K562 (cell line): ENCODE data around the gene PRAC1. TPM values are rescaled to one million over a fixed set of nuclear protein-coding genes. Genes with fewer than 3 reads are reported as not detected.
A peak's percentile ranks its signal among the peaks of the same experiment; 100 is the strongest.

Source experiments
- FOXA1 ChIP-seq: fragments of 450-650 bp; IDR thresholded peaks from 2 replicates; pipeline ENCODE4 v1.6.1; 2016; ENCODE audit warnings: mild to moderate bottlenecking, borderline replicate concordance
- GATAD2B ChIP-seq: fragments of 450-650 bp; IDR thresholded peaks from 2 replicates; pipeline ENCODE4 v1.6.1; 2017; ENCODE audit warnings: mild to moderate bottlenecking, borderline replicate concordance
- HEY1 ChIP-seq: fragments of 250-450 bp; sonication (Bioruptor Pico); IDR thresholded peaks from 2 replicates; pipeline ENCODE4 v1.5.0; 2020; ENCODE audit warnings: mild to moderate bottlenecking, moderate library complexity, borderline replicate concordance
- IFI16 ChIP-seq: fragments of 250-450 bp; sonication (Bioruptor Pico); IDR thresholded peaks from 2 replicates; pipeline ENCODE4 v2.1.2; 2022; ENCODE audit warnings: mild to moderate bottlenecking, inconsistent platforms
- KDM4B ChIP-seq, 2 experiments: fragments of 450-650 bp in 1 of 2; sonication (generic) in 1 of 2; IDR thresholded peaks; 2 replicates each; pipeline ENCODE4 v1.6.1; 2016 to 2017; ENCODE audit warnings: borderline replicate concordance in 2 of 2, antibody characterized with exemption in 1 of 2, low read depth in 1 of 2, mild to moderate bottlenecking in 1 of 2
- POLR2G ChIP-seq: fragments of 200-400 bp; formaldehyde crosslinking; IDR thresholded peaks from 2 replicates; pipeline ENCODE4 v1.6.1; 2017; ENCODE audit warnings: low read depth, mild to moderate bottlenecking, antibody characterized with exemption, low read length, moderate library complexity
- PURB ChIP-seq: sonication (generic); formaldehyde crosslinking; IDR thresholded peaks from 2 replicates; pipeline ENCODE4 v1.9.0; 2021; ENCODE audit warnings: low read depth, mild to moderate bottlenecking, missing genetic modification reagents
- RAD51 ChIP-seq: fragments of 450-650 bp; IDR thresholded peaks from 2 replicates; pipeline ENCODE4 v1.7.1; 2016; ENCODE audit warnings: low read depth, mild to moderate bottlenecking, borderline replicate concordance
- RBM34 ChIP-seq: fragments of 200-400 bp; formaldehyde crosslinking; IDR thresholded peaks from 2 replicates; pipeline ENCODE4 v1.6.1; 2018; ENCODE audit warnings: low read length, borderline replicate concordance; ENCODE audit not compliant: insufficient read depth
- SMC3 ChIP-seq: conservative IDR thresholded peaks from 2 replicates; pipeline ENCODE4 v1.6.1; 2011; ENCODE audit warnings: low read depth, low read length, improper control_type of control experiment; ENCODE audit not compliant: insufficient read depth
- ZNF146 ChIP-seq: IDR thresholded peaks from one replicate; pipeline ENCODE4 v1.6.1; 2018; ENCODE audit warnings: missing compliant biosample characterization; ENCODE audit not compliant: unreplicated experiment
- ZNF764 ChIP-seq: fragments of 250-450 bp; sonication (Bioruptor Pico); IDR thresholded peaks from 2 replicates; pipeline ENCODE4 v1.4.0; 2020; ENCODE audit warnings: low read depth, mild to moderate bottlenecking, moderate library complexity
- polyA plus RNA-seq, 8 experiments: library from polyadenylated mRNA; depleted of rRNA in 4 of 8; stranded (reverse) in 5 of 8; unstranded in 3 of 8; fragments of >200 nt; fragmentation: Nextera tagmentation in 2 of 8; fragmentation: Illumina TruSeq in 1 of 8; extraction: Ambion mirVana in 2 of 8; extraction: Trizol in 1 of 8; gene quantifications; 2 replicates each; pipeline versions ENCODE4 v1.2.1 to v1.2.3, GENCODE V29; 2011 to 2014; ENCODE audit warnings: inconsistent platforms in 1 of 8, missing spikeins in 1 of 8
- total RNA-seq, 7 experiments: library from RNA; depleted of rRNA in 6 of 7; stranded (reverse); fragments of >200 nt in 6 of 7; fragmentation: Illumina TruSeq in 2 of 7; extraction: Trizol in 2 of 7; gene quantifications; 2 replicates each; pipeline versions ENCODE4 v1.2.1 to v1.2.3, GENCODE V29; 2011 to 2021; ENCODE audit warnings: low replicate concordance in 1 of 7
- TF ChIP-seq, protein P1 (sequence below): sonication (generic); formaldehyde crosslinking; IDR thresholded peaks from 2 replicates; pipeline ENCODE4 v1.8.0; 2022; ENCODE audit warnings: missing genetic modification reagents, mild to moderate bottlenecking, moderate library complexity, borderline replicate concordance
- TF ChIP-seq, protein P2 (sequence below): fragments of 250-450 bp; sonication (Bioruptor Pico); IDR thresholded peaks from 2 replicates; pipeline ENCODE4 v1.5.0; 2021
- TF ChIP-seq, protein P3 (sequence below), 3 experiments: fragments of 200-800 bp in 1 of 3; sonication (Bioruptor generic) in 1 of 3; sonication (generic) in 1 of 3; formaldehyde crosslinking in 1 of 3; IDR thresholded peaks; 2 replicates each; pipeline versions ENCODE4 v1.6.1 to v1.8.0; 2016 to 2022; ENCODE audit warnings: mild to moderate bottlenecking in 2 of 3, missing compliant biosample characterization in 2 of 3, missing genetic modification characterization in 2 of 3, missing genetic modification reagents in 1 of 3
- TF ChIP-seq, protein P4 (sequence below): fragments of 250-450 bp; sonication (Bioruptor Pico); IDR thresholded peaks from 2 replicates; pipeline ENCODE4 v1.4.0; 2020; ENCODE audit warnings: borderline replicate concordance
- TF ChIP-seq, protein P5 (sequence below): sonication (generic); formaldehyde crosslinking; IDR thresholded peaks from 2 replicates; pipeline ENCODE4 v1.9.0; 2022; ENCODE audit warnings: mild to moderate bottlenecking, missing genetic modification reagents
- TF ChIP-seq, protein P6 (sequence below): fragments of 250-450 bp; sonication (Bioruptor Pico); IDR thresholded peaks from 2 replicates; pipeline ENCODE4 v1.9.0; 2021; ENCODE audit warnings: mild to moderate bottlenecking, inconsistent platforms

Gene PRAC1
- total and polyA plus RNA-seq, 9 of the 15 experiments (the other 6 are each of a cell fraction or from before 2014, with no cell fraction given): not detected

DNA sequence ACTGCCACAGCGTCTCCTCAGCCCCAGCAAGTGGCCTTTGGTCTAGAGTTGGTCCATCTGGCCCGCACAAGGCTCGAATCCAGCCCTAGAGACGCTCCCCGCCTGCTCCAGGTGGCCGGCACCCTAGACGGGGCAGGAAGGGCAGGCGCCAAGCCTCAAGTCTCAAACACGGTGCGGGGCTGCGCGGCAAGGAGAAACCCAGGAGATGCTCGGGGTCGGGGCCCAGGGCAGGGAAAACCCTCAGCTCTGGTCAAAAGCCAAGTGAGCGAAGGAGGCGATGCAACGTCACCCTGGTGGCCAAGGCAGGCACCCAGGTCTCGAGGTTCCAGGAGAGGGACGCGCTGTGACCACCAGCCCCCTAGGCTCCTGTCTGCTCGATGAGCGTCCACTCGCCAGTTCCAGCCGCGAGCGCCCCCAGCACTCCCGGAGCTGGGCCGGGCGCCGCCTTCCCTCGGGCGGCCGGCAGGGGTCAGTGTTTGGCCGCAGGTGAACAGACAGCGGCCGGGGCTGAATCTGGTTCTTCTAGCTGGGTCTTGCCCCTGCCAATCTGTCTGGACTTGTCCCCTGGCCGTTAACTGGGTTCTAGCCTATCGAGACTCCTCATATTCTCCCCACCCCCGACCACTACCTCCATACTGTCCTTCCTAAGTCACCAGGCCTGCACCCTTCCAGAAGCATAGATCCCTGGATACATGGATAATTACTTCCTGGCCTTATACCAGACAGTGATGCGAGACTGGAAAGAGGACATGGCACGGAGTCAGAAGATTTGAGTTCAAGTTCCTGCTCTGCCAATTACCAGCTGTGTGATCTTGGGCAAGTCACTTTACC, 44.0 kb downstream of the PRAC1 start (continued):
- TF ChIP-seq, protein P1, sequence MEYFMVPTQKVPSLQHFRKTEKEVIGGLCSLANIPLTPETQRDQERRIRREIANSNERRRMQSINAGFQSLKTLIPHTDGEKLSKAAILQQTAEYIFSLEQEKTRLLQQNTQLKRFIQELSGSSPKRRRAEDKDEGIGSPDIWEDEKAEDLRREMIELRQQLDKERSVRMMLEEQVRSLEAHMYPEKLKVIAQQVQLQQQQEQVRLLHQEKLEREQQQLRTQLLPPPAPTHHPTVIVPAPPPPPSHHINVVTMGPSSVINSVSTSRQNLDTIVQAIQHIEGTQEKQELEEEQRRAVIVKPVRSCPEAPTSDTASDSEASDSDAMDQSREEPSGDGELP (CRISPR knock-in tag): peak; percentile 69
- TF ChIP-seq ZNF146 (CRISPR knock-in tag) (no peak), RAD51 (no peak), PURB (CRISPR knock-in tag) (no peak), FOXA1 (no peak), POLR2G (no peak), HEY1 (CRISPR knock-in tag) (no peak), ZNF764 (CRISPR knock-in tag) (peak; percentile 58; the same call in 1 of the 2 replicates), KDM4B (IDR thresholded peaks at IDR 0.05; ENCODE audit: borderline replicate concordance in 2 of 2, low read depth in 1 of 2) (0 out of 4 replicates have a peak, but pooled peaks of 1 of the 2 experiments have one; percentile 30), SMC3 (peak; percentile 78), RBM34 (no peak), IFI16 (no peak), GATAD2B (no peak)
- TF ChIP-seq, protein P2, sequence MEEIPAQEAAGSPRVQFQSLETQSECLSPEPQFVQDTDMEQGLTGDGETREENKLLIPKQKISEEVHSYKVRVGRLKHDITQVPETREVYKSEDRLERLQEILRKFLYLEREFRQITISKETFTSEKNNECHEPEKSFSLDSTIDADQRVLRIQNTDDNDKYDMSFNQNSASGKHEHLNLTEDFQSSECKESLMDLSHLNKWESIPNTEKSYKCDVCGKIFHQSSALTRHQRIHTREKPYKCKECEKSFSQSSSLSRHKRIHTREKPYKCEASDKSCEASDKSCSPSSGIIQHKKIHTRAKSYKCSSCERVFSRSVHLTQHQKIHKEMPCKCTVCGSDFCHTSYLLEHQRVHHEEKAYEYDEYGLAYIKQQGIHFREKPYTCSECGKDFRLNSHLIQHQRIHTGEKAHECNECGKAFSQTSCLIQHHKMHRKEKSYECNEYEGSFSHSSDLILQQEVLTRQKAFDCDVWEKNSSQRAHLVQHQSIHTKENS (CRISPR knock-in tag): no peak
- TF ChIP-seq, protein P3, sequence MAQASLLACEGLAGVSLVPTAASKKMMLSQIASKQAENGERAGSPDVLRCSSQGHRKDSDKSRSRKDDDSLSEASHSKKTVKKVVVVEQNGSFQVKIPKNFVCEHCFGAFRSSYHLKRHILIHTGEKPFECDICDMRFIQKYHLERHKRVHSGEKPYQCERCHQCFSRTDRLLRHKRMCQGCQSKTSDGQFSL (CRISPR knock-in tag; IDR thresholded peaks at IDR 0.05): no peak
- TF ChIP-seq, protein P3 (tag; IDR thresholded peaks at IDR 0.05): no peak
- TF ChIP-seq, protein P4, sequence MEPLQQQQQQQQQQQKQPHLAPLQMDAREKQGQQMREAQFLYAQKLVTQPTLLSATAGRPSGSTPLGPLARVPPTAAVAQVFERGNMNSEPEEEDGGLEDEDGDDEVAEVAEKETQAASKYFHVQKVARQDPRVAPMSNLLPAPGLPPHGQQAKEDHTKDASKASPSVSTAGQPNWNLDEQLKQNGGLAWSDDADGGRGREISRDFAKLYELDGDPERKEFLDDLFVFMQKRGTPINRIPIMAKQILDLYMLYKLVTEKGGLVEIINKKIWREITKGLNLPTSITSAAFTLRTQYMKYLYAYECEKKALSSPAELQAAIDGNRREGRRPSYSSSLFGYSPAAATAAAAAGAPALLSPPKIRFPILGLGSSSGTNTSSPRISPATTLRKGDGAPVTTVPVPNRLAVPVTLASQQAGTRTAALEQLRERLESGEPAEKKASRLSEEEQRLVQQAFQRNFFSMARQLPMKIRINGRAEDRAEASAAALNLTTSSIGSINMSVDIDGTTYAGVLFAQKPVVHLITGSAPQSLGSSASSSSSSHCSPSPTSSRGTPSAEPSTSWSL (CRISPR knock-in tag): no peak
- TF ChIP-seq, protein P5, sequence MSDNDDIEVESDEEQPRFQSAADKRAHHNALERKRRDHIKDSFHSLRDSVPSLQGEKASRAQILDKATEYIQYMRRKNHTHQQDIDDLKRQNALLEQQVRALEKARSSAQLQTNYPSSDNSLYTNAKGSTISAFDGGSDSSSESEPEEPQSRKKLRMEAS (CRISPR knock-in tag): 0 out of 2 replicates have a peak, but pooled peaks have one; percentile 30
- TF ChIP-seq, protein P6, sequence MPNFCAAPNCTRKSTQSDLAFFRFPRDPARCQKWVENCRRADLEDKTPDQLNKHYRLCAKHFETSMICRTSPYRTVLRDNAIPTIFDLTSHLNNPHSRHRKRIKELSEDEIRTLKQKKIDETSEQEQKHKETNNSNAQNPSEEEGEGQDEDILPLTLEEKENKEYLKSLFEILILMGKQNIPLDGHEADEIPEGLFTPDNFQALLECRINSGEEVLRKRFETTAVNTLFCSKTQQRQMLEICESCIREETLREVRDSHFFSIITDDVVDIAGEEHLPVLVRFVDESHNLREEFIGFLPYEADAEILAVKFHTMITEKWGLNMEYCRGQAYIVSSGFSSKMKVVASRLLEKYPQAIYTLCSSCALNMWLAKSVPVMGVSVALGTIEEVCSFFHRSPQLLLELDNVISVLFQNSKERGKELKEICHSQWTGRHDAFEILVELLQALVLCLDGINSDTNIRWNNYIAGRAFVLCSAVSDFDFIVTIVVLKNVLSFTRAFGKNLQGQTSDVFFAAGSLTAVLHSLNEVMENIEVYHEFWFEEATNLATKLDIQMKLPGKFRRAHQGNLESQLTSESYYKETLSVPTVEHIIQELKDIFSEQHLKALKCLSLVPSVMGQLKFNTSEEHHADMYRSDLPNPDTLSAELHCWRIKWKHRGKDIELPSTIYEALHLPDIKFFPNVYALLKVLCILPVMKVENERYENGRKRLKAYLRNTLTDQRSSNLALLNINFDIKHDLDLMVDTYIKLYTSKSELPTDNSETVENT (CRISPR knock-in tag): no peak
